GM19328 (cell line): ENCODE data around the gene INPP5D.
"Not testable (repeated sequence)": the region's sequence is repeated elsewhere in the genome, so short reads cannot be mapped to it uniquely, and the experiment has no call there.

Source experiments
- ATAC-seq: cut with Tn5 transposase; IDR thresholded peaks from one replicate; pipeline ENCODE4 v1.9.1; 2021; ENCODE audit warnings: mild to moderate bottlenecking, moderate library complexity; ENCODE audit not compliant: unreplicated experiment

Gene INPP5D

DNA sequence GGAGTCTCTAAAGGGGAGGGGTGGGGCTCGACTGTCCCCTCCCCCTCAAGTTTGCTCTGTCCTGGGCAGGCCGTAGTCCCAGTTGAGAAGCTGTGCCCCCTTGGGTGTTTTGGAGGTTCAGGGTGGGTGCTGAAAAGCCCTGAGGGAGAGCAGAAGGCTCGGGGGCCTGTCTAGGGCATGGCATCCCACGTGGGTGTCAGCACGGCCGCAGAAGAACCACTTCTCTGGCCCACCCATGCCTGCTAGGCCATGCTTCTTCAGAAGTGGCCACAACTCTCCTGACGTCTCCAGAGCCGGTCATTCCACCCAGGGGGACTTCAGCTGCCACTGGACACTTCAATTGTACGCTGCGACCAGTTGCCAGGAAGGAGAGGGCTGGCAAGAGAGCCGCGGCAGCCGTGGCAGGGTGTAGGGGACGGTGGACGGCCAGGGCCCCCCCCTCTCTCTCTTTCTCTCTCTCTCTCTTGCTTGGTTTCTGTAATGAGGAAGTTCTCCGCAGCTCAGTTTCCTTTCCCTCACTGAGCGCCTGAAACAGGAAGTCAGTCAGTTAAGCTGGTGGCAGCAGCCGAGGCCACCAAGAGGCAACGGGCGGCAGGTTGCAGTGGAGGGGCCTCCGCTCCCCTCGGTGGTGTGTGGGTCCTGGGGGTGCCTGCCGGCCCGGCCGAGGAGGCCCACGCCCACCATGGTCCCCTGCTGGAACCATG is at the start of gene INPP5D:
Gene INPP5D, plus strand, starts transcription at position 546 of the 704 bp plus-strand sequence. Its CDS starts 137 bp downstream, at position 683.
- peak; percentile 36 for ATAC-seq

DNA sequence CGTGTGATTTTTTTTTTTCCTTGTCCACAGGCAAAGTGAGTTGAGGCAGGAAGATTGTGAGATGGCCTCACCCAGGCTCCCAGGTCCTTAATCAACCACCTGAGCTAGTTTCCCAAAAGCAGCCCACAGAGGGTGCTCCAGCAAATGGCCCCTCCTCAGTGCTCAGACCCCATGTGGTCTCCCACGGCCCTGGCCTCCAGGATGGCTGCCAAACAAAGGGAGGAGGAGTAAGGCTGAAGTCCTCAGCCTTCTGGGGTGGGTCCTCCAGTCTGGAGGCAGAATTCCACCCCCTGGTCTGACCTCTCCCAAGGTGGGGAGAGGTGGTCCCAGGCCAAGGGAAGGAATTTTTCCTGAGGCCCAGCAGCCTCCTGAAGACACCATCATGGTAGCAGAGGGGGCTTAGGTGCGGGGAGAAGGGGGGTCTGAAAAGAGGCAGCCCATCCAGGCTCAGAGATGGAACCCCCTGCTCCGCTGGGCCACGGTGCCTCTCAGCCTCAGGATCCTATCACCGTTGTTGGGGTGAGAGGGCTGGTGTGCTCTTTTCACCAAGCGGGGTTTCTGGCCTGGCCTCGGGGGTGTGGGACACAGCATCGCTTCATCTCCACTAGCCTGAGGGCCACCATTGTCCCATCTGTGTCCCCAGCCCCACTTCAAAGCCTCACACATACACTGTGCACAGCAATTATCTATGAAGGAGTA is 49.4 kb upstream of the INPP5D start:
- ATAC-seq = no peak

DNA sequence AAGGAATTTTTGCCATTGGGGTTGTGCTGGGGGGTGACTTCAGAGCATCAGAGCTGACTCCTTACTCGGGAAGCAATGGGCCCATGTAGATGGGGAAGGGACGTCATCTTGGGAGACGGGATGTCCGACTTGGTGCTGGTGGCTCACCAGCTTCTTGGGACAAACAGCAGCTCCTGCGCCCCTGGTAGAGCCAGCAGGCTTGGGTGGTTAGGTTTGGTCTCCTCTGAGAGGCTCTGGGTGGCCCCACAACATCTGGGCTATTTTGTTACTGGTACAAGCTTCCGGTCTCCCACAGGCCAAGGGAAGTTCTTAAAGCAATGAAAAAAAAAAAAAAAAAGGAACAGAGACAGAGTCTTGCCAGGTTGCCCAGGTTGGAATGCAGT is 48.9 kb upstream of the INPP5D start:
- ATAC-seq = no peak

DNA sequence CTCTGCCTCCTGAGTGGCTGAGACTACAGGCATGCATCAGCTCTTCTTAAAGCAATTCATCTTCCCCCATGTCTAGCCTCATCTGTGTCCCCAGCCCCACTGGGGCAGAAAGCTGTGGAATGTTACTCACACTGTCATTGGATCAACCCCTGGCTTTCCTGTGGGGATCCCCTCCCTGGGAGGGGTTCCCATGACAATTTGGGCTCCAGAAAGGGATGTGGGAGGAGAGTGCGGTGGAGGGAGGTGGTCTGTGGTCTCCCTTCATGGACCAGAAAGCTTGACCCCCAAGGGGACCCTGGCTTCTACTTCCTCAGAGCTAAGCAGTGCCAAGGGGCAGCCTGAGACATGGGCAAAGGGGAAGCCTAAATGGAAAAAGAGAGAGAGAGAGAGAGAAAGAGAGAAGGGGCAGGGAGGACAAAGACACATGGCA is 48.4 kb upstream of the INPP5D start:
- ATAC-seq = no peak

DNA sequence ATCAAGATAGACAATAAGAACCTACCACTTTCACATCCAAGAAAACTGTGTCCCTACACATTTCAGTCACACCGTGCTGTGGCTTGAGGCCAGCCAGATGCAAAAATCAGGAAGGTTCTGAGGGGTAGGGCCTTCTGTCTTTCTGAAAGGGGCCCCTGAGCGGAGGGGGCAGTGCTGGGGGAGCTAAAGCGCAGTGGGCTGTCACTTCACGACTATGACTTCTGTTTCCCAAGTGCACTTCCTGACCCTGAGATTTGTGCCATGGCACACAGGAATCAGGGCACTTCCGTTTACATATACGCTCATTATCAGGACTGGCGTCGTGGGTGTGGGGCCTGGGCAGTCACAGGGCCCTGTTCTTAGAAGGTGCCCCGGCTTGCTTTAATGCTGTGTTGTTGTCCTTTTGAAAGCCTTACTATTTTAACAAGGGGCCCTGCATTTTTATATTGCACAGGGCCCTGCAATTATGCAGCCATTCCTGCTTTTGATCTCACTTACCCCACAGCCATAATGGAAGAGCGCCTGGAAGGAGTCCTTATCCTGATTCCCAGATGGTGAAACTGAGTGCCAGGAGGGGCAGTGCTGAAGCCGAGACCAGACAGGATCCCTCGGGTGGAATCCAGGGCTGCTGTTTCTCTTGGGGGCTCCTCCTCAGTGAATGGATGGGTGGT is 47.7 kb upstream of the INPP5D start:
- no peak for ATAC-seq

DNA sequence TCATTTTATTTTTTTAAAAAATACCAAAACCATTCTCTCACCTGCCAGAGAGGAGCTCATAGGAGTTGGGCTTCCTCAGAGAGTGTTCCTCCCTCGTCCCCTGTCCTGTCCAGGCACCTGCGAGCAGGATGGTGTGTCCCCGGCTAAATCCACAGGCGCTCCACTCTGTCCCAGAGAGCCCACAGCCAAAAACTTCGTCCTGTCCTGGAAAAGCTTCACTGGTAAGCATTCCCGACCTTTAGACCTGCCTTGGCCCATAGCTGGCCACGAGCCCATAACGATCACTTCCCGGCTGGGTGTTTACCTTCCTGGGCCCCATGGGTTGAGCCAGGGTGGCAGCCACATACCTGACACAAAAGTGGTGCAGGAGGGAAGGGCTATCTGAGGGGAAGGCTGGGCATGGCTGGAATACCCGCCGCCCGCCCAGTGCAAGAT is 47.1 kb upstream of the INPP5D start, which contains the start of gene NGEF:
Gene NGEF, minus strand, starts transcription at position 230 of the 435 bp plus-strand sequence. CDS start 38,366 bp downstream, outside the sequence.
- no peak for ATAC-seq

DNA sequence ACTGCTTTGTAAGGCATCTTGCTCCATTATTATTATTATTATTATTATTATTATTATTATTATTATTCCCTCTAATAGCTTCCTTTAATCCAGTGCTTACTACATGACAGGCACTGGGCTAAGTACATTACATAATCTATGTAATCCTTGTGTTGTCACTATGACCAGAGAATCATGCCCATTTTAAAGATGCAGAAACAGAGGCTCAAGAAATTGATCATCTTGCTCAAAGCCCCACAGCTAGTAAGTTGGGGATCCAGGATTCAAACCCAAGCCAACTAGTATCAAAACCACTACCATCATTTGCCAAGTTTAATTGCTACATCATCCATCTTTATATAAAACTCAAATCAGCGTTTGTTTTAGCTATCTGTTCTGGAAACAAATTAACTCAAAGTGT is 46.5 kb upstream of the INPP5D start:
- no peak for ATAC-seq

DNA sequence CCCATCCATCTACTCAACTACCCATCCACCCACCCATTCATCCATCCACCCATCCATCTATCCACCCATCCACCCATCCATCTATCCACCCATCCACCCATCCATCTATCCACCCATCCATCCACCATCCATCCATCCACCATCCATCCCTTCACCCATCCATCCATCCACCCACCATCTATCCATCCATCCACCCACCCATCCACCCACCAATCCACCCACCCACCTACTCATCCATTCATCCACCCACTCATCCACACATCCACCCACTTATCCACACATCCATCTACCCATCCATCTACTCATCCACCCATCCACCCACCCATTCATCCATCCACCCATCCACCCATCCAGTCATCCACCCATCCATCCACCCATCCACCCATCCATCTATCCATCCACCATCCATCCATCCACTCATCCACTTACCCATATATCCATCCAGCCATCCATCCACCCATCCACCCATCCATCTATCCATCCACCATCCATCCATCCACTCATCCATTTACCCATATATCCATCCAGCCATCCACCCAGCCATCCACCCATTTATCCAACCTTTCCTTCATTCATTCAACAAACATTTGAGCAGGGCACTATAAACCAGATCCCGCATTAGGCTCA is 45.0 kb upstream of the INPP5D start:
- ATAC-seq = no peak

DNA sequence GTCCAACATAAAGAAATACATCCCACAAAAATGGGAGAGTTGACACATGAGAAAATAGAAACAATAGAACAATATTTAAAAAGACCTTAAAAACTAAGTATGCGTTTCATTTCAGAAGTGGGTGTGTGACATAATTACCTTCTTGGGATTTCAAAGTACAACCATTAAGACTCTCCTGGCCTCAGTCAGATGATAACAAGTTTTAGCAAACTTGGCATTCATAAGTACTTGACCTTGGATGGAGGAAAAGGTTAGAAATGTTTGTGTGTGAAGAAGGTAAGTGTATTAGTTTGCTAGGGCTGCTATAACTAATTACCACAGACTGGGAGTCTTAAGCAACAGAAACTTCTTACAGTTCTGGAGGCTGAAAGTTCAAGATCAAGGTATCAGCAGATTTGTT is 42.2 kb upstream of the INPP5D start:
- no peak for ATAC-seq

DNA sequence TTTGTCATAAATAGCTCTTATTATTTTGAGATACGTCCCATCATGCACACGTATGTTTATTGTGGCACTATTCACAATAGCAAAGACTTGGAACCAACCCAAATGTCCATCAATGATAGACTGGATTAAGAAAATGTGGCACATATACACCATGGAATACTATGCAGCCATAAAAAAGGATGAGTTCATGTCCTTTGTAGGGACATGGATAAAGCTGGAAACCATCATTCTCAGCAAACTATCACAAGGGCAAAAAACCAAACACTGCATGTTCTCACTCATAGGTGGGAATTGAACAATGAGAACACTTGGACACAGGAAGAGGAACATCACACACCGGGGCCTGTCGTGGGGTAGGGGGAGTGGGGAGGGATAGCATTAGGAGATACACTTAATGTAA is 40.5 kb upstream of the INPP5D start:
- ATAC-seq = not testable (repeated sequence)

DNA sequence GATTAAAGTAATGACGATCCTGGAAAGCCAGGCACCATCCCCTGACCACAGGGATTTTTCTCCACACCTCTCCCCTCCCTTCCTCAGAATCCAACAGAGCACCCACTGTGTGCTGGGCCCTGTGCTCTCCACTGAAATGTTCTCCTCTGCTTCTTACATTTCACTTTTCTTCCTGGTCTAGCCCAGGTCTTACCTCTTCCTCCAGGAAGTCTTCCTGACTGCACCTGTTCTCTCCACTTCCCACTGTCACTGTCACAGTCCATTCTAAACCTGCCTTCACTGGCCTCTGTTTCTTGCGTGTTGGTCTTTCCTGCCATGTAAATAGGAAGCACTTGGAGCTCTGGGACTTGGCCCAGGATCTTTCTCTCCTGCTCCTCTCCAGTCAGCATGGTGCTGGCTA is 39.7 kb upstream of the INPP5D start:
- no peak for ATAC-seq

DNA sequence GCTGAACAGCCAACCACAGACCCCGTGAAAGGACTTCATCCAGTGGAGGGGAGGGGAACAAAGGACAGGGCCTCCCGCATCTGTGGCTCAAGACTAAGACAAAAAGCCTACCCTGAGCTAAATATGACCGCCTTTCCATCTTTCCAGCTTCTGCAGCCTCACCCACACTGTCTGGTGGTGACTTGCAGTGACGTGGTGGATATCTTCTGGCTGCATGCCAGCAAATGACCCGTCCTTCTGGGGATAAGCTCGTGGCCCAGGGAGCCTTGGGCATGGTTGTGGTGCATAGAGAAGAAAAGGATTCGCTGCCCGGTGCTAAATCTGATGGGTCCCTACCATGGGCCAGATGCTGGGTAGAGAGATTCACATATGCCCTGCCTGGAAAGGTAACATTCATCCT is 38.4 kb upstream of the INPP5D start:
- no peak for ATAC-seq

DNA sequence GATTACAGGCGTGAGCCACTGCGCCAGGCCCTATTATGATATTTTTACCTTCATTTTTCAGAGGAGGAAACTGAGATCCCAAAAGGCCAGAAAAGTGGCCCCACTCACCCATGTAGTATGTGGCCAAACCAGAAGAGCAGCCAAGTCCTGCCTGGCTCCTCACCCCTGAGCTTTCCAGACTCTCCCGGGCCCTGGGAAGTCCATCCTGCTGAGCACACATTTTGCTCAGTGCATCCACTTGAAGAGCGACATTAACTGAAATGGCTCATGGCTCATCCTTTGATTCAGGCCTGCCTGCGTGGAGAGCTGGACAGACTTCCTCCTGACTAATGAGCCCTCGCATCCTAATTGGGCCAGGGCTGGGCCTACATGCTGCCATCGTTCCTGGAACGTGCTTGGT is 37.6 kb upstream of the INPP5D start:
- ATAC-seq = no peak

DNA sequence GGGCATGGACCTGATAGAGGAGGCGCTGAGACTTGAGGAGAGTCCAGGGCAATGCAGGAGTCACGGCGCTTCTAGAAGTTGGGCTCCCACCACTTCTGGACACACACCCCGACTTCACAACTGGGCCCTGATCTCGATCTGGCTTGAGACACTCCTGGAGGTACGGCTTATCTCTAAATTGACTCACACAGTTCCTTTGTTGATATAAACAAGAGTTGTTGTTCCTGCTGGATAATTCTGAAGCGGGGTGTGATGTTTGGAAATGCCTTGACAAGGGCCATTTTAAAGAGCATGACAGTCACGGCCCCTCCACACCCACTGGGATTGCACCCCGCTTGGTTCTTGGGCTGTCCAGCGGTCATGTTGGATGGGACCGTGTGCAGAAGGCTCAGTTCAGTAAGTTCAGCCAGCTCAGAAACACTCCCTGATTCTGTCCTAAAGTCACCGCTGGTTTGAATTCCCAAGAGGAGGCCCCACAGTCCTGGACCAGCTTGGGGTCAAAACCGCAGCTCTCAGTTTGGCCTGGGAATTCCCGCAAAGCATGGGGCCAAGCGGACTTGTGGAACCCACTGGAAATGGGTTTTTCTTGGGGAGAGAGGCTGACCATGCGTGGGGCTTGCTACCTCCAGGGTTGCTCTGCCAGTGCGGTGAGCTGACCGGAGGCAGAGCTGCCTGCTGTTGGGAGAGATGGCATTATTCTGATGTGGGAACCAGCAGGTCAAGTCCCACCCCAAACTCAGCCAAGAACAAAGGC is 37.0 kb upstream of the INPP5D start:
- no peak for ATAC-seq

DNA sequence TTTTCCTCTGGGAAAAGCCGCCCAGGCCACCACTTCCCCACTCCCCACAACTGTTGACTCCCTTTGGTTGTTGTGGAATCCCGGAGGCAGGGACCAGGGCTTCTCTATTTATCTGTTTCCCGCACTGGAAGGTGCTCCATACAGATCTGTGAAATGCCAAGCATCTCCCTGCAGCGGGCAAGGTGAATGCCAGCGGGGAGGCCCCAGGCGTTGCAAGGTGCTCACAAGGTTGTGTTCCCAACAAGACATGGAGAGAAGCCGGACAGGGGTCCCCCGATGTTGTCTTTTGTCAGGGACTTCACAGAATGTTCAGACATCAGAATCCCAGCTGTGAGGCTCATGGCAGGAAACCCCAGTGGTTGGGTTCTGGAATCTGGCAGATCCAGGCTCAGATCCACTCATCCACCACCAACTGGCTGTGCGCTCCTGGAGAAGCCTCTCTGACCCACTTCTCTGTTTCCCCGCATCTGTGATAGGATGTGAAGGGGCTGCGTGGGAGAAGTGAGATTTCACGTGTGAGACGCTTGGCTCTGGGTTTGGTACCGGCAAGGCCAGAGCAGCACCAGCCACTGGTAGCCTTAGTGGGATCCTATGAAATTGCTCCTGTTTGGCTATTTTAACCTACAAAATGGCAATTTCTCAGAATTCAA is 36.3 kb upstream of the INPP5D start:
- no peak for ATAC-seq

DNA sequence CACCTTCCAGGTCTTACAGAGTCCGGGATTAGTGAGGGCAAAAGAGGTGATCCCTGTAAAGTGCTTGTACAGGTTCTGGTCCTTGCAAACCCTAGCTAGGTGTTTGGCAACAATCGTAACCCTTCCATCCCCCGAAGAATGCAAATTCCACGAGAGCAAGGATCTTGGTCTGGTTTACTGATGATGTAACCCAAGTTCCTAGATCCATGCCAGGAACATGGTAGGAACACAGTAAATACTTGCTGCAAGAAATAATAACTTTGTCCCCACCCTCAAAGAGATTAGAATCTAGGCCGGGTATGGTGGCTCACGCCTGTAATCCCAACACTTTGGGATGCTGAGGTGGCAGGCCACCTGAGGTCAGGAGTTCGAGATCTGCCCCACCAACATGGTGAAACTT is 34.4 kb upstream of the INPP5D start:
- ATAC-seq = no peak

DNA sequence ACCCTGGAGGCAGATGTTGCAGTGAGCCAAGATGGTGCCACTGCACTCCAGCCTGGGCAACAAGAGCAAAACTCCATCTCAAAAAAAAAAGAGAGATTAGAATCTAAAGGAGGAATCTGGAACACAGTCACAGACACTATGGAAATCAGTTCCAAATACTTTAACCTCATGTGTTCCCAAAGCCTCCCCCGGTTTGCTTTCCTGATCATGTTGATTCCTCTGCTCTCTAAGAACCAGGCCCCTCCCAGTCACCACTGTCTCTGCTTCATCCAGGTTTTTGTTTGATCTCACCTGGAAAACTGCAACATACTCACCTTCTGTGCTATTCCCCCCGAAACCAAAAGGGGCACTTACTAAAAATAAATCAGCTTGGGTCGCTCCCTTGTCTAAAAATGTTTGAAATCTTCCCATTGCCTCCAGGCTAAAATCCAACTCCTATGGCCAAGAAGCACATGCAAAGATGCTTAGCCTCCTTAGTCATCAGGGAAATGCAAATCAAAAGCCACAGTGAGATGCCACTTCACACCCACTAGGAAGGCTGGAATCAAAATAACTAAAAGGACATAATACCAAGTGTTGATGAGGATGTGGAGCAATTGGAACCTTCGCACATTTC is 33.8 kb upstream of the INPP5D start:
- no peak for ATAC-seq

DNA sequence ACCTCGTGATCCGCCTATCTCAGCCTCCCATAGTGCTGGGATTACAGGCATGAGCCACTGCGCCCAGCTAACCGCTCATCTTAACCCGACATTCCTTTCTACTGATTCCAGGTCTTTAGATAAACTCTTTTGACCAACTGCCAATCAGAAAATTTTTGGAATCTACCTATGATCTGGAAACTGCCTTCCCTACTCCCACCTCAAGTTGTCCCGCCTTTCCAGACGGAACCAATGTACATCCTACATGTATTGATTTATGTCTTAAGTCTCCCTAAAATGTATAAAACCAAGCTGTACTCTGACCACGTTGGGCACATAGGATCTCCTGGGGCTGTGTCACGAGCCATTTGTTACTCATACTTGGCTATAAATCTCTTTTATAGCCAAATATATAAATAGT is 30.8 kb upstream of the INPP5D start:
- no peak for ATAC-seq

DNA sequence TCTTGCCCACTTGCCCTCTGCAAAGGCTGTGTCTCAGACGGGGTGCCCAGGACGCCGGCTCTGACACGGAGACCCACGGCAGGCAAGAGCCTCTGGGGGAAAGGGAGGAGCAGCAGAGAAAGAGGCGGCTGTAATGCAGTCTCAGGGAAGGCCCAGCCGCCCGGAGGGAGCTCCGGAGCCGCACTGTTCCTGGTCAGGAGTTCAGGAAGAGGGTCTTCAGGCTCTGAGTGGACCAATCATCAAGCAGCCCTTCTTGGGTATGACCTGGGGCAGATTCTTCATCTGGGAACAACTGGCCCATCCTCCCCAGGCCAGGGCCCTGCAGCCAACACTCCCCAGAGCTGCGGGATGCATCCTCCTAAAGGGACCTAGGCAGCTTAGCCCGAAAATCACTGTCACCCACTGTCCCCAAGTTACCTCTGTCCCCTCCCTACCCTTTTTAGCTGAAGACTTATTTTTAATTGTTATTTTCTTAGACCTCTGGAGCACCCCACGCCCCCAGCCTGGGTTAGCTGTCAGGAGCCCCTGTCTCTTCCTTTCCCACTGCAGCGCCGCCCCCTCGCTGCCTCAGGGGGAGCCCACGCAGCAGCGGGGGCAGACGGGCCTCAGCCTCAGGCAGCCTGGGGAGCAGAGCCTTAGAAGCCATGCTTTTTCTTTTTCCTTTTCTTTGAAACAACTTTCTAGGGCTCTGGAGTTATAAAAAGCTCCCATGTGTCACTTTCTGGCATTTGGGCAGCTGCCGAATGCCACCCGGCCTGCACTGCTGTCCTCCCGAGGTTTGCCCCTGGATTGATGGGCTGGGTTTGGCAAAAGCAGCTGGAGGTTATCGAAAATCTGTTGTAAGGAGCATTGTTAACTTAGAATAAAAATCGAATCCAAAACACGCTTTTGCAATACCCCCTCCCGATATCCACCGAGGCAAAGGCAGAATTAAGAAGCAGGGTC is 28.3 kb upstream of the INPP5D start:
- no peak for ATAC-seq
